DMS53 treated with DMSO at 0.1 percent for 48 hours (cell line): ENCODE data around the gene USP5.
A peak's percentile ranks its signal among the peaks of the same experiment; 100 is the strongest.

ENCODE experiments used
- DNase-seq: peaks from one replicate; lab custom pipeline; 2025; ENCODE audit not compliant: unreplicated experiment; lab: John Stamatoyannopoulos, UW

The USP5 gene, protein sequence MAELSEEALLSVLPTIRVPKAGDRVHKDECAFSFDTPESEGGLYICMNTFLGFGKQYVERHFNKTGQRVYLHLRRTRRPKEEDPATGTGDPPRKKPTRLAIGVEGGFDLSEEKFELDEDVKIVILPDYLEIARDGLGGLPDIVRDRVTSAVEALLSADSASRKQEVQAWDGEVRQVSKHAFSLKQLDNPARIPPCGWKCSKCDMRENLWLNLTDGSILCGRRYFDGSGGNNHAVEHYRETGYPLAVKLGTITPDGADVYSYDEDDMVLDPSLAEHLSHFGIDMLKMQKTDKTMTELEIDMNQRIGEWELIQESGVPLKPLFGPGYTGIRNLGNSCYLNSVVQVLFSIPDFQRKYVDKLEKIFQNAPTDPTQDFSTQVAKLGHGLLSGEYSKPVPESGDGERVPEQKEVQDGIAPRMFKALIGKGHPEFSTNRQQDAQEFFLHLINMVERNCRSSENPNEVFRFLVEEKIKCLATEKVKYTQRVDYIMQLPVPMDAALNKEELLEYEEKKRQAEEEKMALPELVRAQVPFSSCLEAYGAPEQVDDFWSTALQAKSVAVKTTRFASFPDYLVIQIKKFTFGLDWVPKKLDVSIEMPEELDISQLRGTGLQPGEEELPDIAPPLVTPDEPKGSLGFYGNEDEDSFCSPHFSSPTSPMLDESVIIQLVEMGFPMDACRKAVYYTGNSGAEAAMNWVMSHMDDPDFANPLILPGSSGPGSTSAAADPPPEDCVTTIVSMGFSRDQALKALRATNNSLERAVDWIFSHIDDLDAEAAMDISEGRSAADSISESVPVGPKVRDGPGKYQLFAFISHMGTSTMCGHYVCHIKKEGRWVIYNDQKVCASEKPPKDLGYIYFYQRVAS

DNA sequence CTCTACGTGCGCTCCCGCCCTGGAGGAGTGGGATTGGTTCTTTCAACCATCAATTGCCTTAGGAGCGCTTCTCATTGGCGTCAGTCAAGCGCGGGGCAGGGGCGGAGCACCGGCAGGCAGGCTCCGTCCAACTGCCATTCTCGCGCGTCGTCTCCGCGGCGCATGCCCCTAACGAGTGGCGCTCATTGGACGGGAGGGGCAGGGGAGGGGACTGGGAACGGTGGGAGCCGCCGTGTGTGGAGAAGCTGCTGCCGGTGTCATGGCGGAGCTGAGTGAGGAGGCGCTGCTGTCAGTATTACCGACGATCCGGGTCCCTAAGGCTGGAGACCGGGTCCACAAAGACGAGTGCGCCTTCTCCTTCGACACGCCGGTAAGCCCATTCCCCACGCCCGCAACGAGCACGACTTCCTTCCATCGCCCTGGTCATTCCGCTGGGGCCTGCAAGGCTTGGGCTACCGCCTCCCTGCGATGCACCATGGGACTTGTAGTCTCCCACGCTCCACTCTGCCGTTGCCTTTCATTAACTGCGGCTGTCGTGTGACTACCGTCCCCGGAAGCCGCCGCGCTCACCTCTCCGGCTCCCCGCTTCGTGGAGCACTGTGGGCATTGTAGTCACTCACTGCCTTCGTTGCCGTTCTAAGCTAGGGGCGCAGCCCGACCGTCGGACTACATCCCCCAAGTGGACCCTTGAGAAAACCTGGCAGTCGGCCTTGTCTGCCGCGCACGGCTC, at the start of gene USP5:
Gene USP5, plus strand, starts transcription at position 230 of the 730 bp plus-strand sequence. Its CDS starts 30 bp downstream, at position 260.
- peak; percentile 100 for DNase-seq

DNA sequence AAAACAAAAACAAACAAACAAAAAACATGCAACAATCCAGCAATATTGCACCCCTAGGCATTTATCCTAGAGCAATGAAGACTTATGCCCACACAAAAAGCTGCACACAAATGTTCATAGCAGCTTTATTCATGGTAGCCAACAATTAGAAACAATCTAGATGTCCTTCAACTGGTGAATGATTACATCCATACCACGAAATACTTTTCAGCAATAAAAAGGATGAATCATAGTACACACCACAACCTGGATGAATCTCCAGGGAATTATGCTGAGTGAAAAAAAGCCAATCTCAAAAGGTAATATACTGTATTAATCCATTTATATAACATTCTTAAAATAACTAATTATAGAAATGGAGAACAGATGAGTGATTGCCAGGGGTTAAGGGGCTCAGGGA, 44.8 kb upstream of the USP5 start:
- no peak for DNase-seq

DNA sequence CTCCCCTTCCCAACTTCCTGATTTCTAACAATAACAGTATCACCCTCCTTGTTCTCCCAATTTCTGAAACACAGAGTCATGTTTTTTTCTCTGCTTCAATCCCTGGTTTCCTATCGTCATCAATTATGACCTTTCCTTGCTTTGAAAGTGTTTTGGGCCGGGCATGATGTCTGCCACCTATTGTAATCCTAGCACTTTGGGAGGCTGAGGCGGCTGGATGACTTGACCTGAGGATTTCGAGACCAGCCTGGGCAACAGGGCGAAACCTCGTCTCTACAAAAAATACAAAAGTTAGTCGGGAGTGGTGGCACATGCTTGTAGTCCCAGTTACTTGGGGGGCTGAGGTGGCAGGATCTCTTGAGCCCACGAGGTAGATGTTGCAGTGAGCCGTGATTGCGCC, 42.9 kb upstream of the USP5 start:
- DNase-seq, result no peak

DNA sequence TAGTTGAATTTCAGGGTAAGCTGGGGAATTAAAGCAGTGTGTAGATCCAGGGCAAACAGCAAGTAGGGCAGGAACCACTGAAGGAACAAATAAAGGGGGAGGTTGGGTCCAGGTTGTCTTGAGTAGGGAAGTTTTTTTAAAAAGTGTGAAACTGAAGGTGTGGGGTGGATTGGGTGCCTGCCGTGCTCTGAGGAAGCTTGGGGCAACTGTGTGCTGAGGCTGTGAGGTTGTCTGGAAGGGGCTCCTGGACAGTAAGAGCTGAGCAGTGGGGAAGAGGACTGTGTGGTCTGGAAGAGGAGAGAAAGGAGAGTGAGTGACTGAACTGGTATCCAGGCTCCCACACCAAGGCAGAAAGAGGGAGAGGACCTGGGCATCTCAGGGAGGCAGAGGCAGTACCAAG, 41.2 kb upstream of the USP5 start:
- no peak for DNase-seq

DNA sequence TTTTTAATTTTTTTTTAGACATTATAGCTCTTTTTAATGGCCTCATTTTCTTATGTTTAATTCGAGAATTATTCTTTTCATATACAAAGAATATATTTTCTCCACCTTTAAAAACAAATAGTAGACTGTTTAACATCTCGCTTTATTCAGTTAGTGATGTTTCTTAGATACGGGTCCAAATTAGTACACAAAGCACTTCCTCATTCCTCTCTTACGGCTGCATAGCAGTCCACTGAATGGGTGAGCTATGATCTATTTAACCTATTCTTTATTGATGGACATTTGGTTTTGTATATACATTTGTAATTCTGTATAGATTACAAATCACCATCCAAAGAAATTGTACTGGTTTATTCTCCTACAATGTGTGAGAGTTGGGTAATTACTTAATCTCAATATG, 38.6 kb upstream of the USP5 start:
- no peak for DNase-seq

DNA sequence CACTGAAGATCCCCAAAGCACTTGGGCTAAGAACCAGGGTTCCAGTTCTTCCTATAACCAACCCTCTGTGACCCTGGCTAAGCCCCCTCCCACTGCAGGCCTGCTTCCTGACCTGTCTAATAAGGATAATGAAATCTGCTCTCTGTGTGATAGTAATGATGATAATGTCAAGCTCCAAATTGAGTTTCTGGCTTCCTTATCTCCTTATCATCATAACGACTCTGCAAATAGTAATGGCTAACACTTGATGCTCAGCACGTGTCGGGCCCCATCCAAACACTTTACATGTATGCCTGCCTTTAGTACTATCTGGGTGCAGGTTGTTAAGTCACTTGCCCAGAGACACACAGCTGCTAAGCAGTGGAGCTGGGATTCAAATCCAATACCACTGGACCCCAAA, 35.4 kb upstream of the USP5 start:
- no peak for DNase-seq

DNA sequence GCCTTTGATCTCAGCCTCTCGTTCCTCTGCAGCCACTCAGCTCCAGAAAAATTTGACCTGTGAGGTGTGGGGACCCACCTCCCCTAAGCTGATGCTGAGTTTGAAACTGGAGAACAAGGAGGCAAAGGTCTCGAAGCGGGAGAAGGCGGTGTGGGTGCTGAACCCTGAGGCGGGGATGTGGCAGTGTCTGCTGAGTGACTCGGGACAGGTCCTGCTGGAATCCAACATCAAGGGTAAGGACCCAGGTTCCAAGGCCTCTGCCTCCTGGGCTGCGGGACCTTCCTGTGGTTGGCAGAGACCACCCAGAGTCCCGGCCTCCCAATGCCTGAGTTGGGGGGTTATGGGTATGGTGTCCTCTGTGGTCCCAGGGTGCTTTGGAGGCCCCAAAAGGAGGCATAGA, 34.9 kb upstream of the USP5 start:
- no peak for DNase-seq

DNA sequence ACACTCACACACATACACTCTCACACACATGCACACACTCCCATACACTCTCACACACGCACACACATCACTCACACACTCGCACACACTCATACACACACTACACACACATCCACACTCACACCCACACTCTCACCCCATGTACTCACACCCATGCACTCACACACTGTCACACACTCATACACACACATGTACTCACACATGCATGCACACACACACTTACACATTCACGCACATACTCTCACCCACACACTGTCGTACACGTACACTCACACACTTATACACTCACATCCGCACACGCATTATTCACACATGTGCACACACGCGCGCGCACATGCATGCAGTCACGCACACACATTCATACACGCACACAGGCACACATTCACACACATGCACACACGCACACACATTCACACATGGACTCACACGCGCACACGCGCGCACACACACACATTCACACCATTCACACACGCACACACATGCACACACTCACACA, 34.2 kb upstream of the USP5 start:
- DNase-seq, result no peak

DNA sequence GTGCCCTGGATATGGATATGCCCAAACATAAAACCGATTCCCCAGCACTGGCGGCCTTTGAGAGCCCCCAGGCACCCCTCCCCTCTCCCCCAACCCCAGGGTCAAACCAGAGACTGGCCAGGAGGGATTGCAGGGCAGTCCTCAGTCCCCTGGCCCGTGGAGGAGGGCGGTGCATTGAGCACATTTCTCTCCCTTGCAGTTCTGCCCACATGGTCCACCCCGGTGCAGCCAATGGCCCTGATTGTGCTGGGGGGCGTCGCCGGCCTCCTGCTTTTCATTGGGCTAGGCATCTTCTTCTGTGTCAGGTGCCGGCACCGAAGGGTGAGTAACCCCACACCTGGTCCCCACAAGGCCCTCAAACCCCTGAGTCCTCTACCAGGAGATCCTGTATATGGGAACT, 33.7 kb upstream of the USP5 start:
- no peak for DNase-seq

DNA sequence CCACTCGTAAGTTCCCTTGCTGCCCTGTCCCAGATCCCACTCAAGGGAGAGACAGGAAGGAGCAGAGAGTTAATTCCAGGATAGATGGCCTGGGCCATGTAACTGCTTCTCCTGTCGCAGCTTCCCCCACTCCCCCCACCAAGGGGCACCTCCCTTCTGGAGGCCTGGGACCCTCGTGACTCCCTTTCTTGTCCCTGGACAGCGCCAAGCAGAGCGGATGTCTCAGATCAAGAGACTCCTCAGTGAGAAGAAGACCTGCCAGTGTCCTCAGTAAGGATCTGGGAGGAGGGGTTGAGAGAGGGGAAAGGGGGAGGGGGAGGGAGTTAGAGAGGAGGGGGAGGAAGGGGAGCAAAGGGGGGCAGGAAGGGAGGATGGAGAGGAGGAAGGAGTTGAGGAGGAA, 33.3 kb upstream of the USP5 start:
- no peak for DNase-seq

DNA sequence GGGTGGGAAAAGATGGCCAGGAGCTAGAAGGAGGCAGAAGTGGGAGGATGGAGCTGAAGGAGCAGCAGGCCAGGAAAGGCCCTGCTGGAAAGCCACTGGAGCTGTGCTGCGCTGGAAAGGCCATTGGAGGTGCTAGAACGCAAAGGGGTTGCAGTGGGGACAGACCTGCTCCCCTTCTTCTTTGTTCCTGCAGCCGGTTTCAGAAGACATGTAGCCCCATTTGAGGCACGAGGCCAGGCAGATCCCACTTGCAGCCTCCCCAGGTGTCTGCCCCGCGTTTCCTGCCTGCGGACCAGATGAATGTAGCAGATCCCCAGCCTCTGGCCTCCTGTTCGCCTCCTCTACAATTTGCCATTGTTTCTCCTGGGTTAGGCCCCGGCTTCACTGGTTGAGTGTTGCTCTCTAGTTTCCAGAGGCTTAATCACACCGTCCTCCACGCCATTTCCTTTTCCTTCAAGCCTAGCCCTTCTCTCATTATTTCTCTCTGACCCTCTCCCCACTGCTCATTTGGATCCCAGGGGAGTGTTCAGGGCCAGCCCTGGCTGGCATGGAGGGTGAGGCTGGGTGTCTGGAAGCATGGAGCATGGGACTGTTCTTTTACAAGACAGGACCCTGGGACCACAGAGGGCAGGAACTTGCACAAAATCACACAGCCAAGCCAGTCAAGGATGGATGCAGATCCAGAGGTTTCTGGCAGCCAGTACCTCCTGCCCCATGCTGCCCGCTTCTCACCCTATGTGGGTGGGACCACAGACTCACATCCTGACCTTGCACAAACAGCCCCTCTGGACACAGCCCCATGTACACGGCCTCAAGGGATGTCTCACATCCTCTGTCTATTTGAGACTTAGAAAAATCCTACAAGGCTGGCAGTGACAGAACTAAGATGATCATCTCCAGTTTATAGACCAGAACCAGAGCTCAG, 32.6 kb upstream of the USP5 start:
- no peak for DNase-seq

DNA sequence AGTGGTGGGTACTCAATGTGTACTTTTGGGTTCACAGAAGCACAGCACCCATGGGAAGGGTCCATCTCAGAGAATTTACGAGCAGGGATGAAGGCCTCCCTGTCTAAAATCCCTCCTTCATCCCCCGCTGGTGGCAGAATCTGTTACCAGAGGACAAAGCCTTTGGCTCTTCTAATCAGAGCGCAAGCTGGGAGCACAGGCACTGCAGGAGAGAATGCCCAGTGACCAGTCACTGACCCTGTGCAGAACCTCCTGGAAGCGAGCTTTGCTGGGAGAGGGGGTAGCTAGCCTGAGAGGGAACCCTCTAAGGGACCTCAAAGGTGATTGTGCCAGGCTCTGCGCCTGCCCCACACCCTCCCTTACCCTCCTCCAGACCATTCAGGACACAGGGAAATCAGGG, 31.8 kb upstream of the USP5 start:
- DNase-seq, result no peak

DNA sequence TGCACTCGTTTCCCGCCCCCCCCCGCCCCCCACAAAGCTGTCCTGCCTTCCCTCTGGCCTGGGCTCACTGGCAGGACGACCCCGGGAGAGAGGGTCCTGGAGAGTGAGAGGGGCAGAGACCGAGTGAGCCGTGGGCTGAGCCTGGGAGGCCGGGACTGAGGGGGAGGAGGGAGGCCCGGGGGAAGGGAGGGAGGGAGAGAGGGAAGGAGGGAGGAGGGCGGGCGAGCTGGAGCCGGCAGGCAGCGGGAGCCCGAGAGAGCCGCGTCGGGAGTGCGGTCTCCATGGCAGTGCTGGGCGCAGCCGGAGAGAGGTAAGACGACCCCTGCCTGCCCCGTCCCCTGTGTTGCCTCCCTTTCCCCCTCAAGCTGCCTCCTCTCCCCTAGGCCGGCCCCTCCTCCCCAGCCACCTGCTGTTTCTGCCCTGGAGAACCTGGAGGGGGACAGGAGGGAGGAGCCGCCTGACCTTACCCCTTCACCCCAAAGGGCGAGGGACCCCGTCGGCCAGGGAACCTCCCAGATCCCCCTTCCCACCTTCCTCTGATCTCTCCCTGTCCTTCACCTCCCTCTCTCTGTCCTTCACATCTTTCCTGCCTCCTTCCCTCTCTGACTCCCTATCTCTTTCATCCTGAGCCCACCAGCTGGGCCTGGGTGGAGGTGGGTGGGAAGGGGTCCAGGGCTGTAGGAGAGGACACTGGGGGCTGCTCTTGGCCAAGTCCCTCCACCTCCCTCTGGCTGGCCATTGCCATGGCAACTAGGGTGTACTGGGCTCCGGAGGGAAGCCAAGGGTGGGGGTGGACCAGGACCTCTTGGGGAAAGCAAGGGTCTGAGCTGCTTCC, 30.1 kb upstream of the USP5 start, which contains the start of gene GPR162:
Gene GPR162, plus strand, starts transcription at position 231 of the 835 bp plus-strand sequence. CDS start 2,078 bp downstream, outside the sequence.
- peak; percentile 66 for DNase-seq

DNA sequence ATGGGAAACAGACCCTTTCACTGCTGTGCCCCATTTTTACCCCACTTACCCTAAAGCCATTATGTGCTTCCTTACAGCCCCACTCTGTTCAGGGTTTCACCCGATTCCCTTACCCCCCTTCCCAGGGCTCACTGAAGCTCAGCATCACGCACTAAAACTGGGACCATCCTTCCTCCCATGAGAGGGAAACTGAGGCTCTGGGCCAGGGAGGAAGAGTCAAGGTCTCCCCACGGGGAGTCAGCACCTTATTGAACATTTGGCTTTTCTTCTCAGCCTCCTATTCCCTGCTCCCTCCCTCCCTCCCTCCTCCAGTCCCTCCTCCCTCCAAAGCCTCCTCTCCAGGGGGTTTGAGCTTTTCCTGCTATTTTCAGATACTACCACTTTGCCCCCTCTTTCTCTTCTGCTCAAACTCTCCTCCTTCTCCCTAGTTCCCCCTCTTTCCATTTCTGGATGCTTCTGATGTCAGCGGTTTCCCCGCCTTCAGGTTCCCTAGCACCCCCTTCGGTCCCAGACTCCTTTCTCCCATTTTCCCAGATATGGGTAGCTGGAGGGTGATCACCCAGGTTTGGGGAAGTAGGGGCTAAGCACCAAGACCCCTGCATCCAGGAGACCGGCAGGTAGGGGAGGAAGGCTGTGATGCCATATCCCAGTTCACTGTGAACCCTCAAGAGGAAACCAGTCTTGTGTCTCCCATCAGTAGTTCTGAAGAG, 29.4 kb upstream of the USP5 start:
- DNase-seq, result no peak

DNA sequence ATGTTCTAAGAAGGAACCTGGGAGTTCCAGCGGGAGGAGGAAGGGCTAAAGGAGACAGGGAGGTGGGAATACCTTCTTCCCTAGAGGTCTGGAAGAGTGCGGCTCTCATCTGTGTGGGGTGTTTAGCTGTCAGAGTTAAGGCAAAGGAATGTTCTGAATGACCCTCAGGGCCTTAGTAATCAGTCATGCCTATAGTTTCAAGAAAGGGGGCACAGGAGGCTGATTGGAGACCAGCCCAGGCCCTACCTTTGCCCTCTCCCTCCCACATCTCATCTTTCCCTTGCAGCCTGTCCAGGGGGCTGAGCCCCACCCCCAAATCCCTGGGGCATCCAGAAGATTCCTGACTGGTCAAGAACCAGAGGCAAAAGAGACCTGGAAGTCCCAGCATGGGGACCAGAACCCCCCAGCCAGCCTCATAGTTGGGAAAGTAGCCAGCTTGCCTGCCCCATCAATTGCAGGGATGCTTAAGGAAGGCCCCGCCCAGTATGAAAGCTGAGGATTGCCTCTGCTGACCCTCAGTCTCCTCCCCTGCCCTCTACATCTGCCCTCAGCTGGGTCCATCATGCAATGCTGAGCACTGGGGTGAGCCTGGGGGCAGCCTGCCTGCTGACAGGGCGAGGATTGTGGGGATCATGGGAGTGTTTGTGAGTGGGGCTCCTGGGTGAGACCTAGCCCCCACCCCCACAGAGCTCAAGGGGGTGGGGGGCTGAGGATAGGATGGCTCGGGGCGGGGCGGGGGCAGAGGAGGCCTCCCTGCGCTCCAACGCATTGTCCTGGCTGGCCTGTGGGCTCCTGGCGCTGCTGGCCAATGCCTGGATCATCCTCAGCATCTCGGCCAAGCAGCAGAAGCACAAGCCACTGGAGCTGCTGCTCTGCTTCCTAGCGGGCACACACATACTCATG, 28.5 kb upstream of the USP5 start:
- no peak for DNase-seq

DNA sequence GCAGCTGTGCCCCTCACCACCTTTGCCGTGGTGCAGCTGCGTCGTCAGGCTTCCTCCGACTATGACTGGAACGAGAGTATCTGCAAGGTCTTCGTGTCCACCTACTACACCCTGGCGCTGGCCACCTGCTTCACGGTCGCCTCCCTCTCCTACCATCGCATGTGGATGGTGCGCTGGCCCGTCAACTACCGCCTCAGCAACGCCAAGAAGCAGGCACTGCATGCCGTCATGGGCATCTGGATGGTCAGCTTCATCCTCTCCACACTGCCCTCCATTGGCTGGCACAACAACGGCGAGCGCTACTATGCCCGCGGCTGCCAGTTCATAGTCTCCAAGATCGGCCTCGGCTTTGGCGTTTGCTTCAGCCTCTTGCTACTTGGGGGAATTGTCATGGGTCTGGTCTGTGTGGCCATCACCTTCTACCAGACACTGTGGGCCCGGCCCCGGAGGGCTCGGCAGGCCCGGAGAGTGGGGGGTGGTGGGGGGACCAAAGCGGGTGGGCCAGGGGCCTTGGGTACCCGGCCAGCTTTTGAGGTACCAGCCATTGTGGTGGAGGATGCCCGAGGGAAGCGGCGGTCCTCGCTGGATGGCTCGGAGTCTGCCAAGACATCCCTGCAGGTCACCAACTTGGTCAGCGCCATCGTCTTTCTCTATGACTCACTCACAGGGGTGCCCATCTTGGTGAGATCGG, 27.7 kb upstream of the USP5 start:
- no peak for DNase-seq

DNA sequence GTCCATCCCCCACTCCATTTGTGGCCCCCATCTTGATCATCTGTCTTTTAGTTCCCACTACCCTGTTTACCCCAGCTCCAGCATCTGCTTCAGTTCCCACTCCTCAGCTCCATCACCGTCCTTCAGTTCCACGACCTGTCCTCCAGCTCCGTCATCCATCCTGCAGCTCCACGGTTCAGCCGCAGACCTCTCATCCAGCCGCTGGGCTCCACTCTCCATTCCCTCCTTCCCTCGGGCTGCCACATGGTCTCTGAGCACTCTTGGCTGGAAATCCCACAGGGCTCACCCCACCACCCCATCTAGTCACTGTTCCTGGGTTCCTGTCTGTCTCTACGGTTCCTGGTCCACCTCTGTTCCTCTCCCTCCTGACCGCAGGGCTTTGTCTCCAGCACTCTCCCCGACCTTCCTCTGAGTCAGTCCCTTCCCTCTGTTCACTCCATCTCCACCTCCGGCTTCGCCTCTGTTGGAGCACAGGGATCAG, 27.0 kb upstream of the USP5 start:
- no peak for DNase-seq
